NCI-H2227 (cell line): Measurements from ENCODE around the gene TUT1.
"Not testable (repeated sequence)": the region's sequence is repeated elsewhere in the genome, so short reads cannot be mapped to it uniquely, and the experiment has no call there.

Source experiments
- DNase-seq: peaks from one replicate; lab custom pipeline; 2025; ENCODE audit not compliant: unreplicated experiment; lab: John Stamatoyannopoulos, UW

The TUT1 gene

GRCh38 chr11:62604460-62605120 is 13.3 kb upstream of the TUT1 start:
- DNase-seq: peak; percentile 63

- DNase-seq: no peak
Observed at GRCh38 chr11:62603776-62604299, 12.5 kb upstream of the TUT1 start.

DNA sequence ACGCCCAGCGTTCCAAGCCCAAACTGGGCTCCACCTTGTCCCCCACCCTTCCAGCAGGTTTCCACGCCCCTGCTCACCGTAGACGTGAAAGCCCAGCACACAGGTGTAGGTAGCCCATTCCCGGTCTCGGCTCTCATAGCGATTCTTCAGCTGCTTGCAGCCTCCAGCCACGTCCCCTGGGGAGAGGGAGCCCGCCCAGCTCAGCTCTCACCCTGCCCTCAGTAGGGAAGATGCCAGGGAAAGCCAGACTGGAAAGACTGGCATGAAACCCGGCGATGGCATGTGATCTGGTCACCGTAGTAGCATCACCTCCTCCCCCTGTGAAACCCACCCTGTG is 11.7 kb upstream of the TUT1 start:
- no peak for DNase-seq

GRCh38 chr11:62602141-62603071 is 11.1 kb upstream of the TUT1 start:
- peak; percentile 80 for DNase-seq

DNA sequence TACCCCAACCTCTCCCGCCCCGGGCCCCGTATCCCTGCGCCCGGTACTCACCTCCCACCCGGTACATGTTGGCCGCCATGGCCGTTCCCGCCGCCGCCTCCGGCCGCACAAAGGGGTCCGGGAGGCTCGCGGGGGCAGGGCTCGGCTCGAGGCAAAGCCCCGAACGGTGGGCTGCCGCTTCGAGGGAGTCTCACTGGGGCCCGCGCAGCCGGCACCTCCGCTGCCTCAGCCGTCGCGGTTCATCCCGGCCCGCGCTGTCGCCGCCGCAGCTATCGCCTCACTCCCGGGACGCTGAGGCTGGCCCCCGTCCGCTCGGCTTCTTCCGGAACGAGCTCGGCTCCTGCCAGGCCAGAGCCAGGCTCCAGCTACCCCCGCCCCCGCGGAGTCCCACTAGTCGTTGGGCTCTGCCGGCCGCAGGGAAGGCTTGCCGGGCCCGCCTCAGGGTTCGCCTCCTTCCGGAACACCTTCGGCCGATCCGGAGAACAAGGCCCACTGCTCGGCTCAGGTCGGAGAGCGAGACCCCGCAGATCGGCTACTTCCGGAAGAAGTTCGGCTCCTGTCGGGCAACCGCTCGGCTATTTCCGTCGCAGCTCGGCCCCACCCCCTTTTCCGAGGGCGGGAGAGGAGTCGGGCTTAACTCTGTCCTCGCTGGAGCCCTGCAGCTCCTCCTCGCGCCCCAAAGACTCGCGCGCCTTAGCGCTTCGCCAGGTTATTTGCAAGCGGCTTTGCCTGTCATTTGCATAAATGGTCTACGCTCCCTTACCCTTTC is 10.2 kb upstream of the TUT1 start, which contains the start of gene MTA2:
Gene MTA2, minus strand, starts transcription at position 494 of the 769 bp plus-strand sequence. Its CDS starts 415 bp downstream, at position 79.
- DNase-seq: peak; percentile 99

DNA sequence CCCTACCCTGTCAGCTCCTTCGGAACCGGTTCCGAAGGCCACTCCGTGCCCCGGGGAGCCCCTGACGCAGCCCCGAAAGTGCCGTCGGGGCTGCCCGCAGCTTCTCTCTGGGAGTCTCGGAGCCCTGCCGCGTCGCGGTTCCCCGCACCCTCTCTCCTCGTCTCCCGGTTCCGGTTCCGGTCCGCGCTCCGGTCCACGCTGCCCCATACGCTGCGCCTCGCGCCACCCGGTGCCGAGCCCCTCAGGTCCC is 9.7 kb upstream of the TUT1 start:
- DNase-seq: no peak

DNA sequence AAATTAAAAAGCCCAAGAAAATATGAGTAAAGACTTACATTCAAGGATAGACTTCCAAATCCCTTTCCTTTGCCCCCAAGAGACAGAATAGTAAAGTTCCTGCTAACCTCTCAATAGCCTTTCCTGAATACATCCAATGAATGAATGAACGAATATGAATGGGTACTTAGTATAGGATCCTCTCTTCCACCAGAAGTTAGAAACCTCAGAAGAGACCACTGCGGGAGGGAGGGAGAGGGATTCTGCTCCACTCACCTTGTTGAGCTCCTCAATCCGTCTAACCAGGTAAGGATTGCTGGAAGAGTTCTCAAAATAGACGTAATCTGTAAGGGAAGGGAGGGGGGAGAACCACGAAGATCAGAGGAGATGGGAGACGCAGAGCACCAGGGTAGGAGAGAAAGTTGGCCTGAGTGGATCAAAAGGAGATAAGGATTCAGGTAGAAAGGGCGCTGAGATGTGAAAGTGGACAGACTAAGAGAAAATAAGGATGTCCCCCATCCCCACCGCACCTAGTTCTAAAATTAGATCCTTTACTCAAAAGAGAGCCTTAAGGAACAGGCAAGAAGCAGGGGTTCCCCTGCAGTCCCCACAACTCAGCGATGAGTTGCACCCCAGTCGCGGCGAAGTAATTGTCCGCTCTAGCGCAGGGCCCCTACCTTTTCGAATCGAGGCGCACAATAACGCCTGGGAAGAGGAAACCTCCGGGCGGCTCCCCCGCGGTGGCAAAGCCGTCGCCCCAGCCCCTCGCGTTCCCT is 9.2 kb upstream of the TUT1 start:
- DNase-seq: no peak

DNA sequence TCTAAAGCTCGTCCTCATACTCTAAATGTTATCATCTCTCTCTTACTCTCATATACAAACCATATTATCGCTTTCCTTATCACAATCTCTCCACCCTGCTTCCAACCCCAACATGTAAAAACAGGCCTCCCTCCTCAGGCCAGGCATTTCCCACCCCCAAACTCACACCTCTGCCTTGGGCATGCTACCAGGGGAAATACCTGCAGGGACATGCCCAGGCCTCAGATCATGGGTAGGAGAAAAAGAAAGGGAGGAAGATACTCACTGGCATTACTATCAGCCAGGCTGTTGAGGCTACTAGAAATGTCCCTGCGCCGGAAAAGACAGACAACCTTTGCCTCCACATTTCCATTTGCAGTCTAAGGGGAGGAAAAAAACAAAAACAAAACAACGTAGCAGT is 8.6 kb upstream of the TUT1 start:
- DNase-seq: no peak

DNA sequence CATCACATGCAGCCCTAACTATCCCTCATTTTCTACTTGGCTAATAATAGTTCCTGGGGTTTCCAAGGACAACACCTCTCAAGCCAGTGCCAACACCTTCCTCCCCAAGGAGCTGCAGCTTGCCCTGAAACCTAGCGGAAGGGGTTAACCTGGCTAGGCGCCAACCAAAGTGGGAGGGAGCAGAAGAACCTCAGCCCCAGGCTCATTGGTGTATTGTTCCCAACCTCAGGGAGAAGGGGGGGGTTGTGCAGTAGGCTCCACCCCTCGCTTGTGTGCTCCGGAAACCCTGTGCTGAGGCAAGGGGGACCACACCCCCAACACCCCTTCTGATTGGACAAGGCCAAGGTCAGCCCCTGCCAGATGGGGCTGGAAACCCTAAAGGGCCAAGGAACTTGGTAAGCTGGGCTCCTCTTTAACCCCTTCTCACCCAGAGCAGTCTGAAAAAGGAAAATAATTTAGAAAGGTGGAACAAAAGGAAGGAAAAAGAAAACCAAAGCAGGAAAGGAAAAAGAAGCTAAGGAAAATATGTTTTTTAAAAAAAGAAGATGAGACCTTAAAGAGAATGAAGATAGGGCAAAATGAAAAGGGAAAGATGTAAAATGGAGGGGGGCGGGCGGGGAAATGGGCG is 7.9 kb upstream of the TUT1 start:
- peak; percentile 99 for DNase-seq

DNA sequence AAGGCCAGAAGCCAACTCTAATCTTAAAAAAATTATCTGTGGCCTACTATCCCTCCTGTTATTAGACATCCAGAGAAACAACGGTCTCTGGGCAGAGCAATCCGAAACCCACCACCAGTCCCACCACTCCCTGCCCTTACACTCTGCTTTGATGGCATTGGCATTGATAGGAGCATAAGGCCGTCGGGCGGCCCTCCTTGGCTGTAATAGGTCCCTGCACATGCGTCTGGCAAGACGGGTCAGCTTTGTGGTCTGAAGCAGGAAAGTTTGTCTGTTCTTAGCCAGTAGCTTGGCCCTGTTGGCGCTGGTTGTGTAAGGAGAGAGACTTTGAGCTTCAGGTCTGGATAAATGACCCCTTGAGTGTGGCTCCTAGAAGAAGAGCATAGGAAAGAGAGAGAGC is 3.8 kb upstream of the TUT1 start:
- DNase-seq: no peak

DNA sequence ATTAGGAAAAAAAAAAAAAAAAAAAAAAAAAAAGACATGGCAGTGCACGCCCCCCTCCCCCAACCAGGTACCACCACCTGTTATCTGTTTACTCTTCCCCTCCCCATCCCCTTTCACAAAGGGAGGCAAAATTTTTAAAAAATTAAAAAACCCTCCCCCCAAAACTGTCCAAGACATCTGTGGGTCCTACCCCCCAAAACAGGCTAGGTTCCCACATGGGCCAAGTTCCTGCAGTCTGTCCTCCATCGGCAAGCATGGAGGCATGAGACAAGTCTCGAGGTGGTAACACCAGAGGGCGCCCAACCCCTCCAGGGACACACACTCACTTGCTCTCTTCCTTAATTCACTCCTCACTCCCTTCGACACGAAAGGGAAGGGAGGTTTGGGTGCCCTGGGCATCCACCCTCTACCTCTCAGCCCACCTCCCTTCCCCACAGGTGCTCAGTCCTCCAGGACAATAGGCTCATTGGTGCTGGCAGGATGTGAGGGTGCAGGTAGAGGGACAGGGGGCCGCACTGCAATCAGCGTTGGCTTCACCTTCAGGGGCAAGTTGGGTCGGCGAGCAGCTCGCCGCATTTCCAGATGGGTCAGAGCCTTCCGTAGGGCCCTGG is 2.2 kb upstream of the TUT1 start:
- peak; percentile 78 for DNase-seq

DNA sequence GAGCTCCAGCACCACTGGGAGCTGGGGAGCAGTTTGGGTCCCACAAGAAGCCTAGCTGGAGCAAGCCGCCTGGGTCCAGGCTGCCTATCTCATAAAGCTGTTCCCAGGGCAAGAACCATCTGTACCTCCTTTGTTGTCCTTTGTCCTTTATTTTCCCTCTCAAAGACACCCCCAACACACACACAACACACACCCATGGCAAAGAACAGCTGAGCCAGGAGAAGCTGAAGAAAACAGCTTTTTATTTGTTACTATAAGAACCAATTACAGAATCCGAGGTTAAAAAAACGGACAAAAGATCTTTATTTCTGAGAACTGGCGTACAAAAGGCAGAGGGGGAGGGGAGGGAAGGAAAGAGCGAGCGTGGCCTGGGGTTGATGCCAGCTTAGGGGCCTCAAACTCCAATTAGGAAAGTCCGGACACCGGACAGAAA is 1.7 kb upstream of the TUT1 start:
- no peak for DNase-seq

- DNase-seq: no peak
Observed at GRCh38 chr11:62592146-62592815, 958 bp upstream of the TUT1 start.

DNA sequence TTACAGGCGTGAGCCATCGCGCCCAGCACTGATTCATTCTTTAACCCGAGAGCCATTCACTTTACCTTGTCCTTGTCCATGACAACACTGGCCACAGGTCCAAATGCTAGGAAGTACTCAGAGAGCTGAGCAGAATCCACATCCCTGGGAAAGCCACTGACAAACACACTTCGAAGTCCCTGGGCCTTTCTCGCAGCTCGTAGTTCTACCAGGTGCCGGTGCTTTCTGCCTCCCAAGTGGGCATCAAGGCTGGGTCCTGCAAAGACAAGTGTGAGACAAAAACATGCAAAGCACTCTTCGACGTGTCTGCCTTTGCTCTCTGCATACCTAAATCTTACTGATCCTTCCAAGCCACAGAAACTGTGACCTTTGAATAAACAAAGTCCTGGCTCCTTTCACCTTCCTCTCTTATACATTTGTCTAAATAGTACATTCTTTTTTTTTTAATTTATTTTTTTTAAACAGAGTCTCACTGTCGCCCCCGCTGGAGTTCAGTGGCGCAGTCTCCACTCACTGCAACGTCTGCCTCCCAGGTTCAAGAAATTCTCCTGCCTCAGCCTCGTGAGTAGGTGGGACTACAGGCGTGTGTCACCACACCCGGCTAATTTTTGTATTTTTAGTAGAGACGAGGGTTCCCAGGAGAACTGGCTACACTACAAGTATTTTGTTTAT is 2.2 kb downstream of the TUT1 start:
- DNase-seq: peak; percentile 26

DNA sequence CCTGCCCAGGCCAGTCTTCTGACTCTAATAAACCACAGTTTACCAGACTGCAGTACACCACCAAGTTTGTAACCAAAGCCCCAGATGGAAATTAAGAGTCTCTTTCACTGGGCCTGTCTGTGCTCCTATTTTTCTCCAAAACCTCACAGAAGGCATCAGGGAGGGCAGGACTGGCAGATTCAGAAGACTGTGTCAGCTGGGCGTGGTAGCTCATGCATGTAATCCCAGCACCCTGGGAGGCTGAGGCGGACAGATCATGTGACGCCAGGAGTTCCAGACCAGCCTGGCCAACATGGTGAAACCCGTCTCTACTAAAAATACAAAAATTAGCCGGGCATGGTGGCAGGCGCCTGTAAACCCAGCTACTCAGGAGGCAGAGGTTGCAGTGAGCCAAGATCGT is 6.0 kb downstream of the TUT1 start:
- not testable (repeated sequence) for DNase-seq

GRCh38 chr11:62581735-62582134 is 9.6 kb downstream of the TUT1 start:
- not testable (repeated sequence) for DNase-seq

DNA sequence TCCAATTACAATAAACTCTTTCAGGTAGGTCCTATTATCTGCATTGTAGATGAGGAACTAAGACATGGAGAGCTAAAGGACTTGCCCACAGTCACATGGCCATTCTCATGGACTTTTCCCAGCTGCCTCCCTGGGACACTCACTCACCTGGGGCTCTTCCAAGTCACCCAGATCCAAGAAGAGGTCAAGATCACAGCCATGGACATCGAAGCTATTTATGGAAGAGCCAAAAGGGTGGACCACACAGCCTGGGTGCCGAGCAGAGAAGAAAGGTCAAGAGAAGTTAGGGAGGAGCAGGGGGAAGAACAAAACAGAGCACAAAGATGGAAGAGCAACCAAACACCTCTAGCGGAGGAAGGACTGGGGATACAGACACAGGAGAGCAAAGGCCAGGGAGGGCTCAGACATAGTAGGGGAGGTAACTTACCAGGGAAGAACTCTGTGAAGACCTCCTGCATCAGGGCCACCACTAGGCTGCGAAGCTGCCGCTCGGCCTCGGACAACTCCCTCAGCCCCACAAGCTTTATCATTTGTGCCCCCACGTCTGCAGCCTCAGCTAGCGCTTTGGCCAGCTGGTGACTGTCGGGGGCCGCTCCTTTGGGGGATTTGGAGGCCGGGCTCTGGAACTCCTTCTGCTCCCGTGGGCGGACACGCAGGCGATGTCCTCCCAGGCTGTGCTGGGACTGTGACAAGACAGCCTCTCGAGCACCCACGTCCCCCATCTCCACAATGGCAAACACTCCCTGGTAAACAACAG is 10.2 kb downstream of the TUT1 start:
- DNase-seq: no peak

DNA sequence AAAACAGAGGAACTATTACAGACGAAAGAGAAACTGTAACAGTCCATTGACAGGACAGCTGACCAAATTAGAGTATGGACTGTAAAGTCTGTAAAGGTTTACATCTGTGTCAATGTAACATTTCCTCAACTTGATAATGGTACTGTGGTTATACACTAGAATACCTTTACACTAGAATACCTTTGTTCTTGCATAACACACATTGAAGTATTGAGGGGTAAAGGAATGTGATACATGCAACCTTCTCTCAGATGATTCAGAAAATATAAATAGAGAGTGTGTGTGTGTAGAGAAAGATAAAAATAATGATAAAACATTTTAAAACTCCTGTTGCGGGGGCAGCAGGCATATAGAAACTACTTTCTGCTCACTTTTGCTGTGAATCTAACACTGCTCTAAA is 12.1 kb downstream of the TUT1 start:
- DNase-seq: no peak
